ENCODE results near the gene PGPEP1. TPM values are rescaled to one million over a fixed set of nuclear protein-coding genes. Genes with fewer than 3 reads are reported as not detected.
A peak's percentile ranks its signal among the peaks of the same experiment; 100 is the strongest.

PGPEP1 gene
- total RNA-seq, 6 experiments from 2014 or later = 33.0 to 55.5 (median 40.7) TPM

DNA sequence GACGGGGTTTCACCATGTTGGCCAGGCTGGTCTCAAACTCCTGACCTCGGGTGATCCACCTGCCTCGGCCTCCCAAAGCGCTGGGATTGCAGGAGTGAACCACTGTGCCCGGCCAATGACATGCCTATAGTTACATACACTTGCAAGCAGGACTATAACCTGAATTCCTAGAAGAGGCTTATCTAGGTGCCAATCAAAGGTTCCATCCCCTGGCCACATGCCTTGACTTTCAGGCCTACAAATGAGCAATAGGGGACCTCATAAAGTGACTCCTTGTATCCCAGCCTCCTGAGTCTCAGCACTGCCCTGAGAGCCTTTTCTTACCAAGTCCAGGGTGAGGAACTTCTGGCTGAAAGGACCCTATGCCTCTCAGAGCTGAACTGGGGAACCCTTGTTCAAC, 13.6 kb upstream of the PGPEP1 start:
- Histone ChIP-seq H3K4me3 (no peak overlapping the region), H3K4me1 (peaks cover 0 to 24% (median 8%) of the 10 kb centered on the region in 4 donors), H3K27me3 (no peaks in the 10 kb centered on the region), H3K36me3 (no peaks in the 10 kb centered on the region), H3K27ac (no peak overlapping the region), H3K9me3 (no peaks in the 10 kb centered on the region)
- intact Hi-C loops (cut with DNase I) = no loop called here
- DNase-seq (no peak), ATAC-seq (no peak)
- 83% methylated on average over 1 of the region's 5 CpGs for WGBS (ENCODE audit: insufficient coverage, low coverage, low lambda C conversion rate, missing lambda C conversion rate)
- TF ChIP-seq, protein P1, sequence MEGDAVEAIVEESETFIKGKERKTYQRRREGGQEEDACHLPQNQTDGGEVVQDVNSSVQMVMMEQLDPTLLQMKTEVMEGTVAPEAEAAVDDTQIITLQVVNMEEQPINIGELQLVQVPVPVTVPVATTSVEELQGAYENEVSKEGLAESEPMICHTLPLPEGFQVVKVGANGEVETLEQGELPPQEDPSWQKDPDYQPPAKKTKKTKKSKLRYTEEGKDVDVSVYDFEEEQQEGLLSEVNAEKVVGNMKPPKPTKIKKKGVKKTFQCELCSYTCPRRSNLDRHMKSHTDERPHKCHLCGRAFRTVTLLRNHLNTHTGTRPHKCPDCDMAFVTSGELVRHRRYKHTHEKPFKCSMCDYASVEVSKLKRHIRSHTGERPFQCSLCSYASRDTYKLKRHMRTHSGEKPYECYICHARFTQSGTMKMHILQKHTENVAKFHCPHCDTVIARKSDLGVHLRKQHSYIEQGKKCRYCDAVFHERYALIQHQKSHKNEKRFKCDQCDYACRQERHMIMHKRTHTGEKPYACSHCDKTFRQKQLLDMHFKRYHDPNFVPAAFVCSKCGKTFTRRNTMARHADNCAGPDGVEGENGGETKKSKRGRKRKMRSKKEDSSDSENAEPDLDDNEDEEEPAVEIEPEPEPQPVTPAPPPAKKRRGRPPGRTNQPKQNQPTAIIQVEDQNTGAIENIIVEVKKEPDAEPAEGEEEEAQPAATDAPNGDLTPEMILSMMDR (IDR thresholded peaks at IDR 0.05) = no peak
- no peak for TF ChIP-seq POLR2A (IDR thresholded peaks at IDR 0.05)

DNA sequence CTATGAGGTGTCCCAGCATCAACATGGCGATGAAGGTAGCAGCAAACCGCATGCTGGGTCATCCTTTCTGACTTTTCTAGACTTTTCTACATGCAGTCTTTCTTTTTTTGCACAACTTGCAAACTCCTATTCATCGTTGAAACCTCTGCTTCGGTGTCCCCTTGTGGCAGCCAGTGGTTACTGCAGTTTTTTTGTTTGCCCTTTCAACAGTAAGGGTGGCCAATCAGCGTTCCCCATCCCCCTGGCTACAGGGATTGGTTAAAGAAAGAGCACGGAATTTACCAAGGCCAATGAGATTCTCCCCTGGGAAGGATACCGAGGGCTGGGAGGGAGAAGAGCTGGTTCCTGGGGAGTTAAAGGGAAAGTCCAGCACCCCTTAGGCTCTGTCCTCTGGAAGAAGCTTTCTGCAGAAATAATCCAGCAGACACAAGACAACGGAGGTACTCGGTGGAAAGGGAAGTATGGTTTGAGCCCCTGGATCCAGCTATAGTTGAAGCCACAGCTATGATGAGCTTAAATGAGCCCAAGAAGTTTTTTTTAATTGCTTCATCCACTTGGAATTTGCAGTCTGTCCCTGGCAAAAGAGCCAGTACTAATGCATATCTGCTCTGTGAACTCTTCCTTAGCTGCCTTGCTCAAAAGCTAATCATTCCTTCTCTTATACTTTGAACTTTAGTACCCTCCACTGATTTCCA, 11.9 kb upstream of the PGPEP1 start:
- TF ChIP-seq, protein P1 (IDR thresholded peaks at IDR 0.05) = peak; percentile 85 to 99 (median 88)
- peak; percentile 65 for TF ChIP-seq POLR2A (IDR thresholded peaks at IDR 0.05)
- ATAC-seq (peak; percentile 94 to 99 (median 96)), DNase-seq (peak; percentile 83 to 93 (median 87))
- no peaks in the 10 kb centered on the region for H3K36me3 ChIP-seq
- H3K4me3 ChIP-seq = peak overlapping the region; percentile 12 to 25 (median 12)
- H3K9me3 ChIP-seq = no peaks in the 10 kb centered on the region
- H3K27ac ChIP-seq = peak overlapping the region; percentile 21 to 74 (median 44)
- intact Hi-C loops (cut with DNase I) = no loop called here
- peaks cover 0 to 17% (median 4%) of the 10 kb centered on the region in 4 donors for H3K4me1 ChIP-seq
- H3K27me3 ChIP-seq = no peaks in the 10 kb centered on the region
- 2% methylated on average over 9 of the region's 9 CpGs for WGBS (ENCODE audit: insufficient coverage, low coverage, low lambda C conversion rate, missing lambda C conversion rate)

DNA sequence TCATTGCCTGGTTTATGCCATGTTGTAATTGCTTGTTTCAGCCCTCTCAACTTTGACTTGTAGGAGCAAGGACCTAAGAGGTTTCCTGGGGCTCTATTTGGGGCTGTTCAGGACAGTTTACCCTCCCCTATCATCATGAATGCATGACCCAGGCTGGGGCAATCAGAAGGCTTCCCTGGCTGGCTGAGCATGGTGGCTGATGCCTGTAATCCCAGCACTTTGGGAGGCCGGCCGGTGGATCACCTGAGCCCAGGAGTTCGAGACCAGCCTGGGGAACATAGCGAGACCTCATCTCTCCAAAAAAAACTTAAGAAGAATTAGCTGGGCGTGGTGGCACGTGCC, 11.4 kb upstream of the PGPEP1 start:
- intact Hi-C loops (cut with DNase I) = no loop called here
- WGBS (ENCODE audit: insufficient coverage, low coverage, low lambda C conversion rate, missing lambda C conversion rate) = 59% methylated on average over 6 of the region's 6 CpGs
- peaks cover 0 to 12% (median 4%) of the 10 kb centered on the region in 4 donors for H3K4me1 ChIP-seq
- DNase-seq = no peak
- H3K36me3 ChIP-seq = no peaks in the 10 kb centered on the region
- H3K9me3 ChIP-seq = no peaks in the 10 kb centered on the region
- ATAC-seq = no peak
- no peaks in the 10 kb centered on the region for H3K27me3 ChIP-seq
- H3K27ac ChIP-seq = peak overlapping the region; percentile 21 to 74 (median 44)
- TF ChIP-seq, protein P1 (IDR thresholded peaks at IDR 0.05) = no peak
- TF ChIP-seq POLR2A (IDR thresholded peaks at IDR 0.05) = no peak
- peak overlapping the region; percentile 12 to 25 (median 12) for H3K4me3 ChIP-seq

DNA sequence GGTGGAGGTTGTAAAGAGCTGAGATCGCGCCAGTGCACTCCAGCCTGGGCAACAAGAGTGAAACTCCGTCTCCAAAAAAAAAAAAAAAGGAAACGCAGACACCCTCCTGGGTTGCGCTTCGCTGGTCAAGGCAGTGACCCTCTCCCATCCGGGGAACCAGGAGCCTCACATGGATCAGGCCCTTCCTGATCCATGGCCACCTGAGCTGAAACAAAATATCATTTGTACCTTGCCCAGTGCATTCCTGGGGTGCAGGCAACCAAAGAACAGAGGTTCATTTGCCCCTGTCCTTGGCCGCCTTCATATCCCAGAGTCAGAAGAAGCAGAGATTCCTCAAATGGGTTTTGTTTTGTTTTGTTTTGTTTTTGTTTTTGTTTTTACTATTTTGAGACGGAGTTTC, 9.5 kb upstream of the PGPEP1 start:
- intact Hi-C loops (cut with DNase I) = no loop called here

More for the DNA sequence above, 9.5 kb upstream of the PGPEP1 start:
- no peak overlapping the region for H3K27ac ChIP-seq
- H3K9me3 ChIP-seq = no peaks in the 10 kb centered on the region
- DNase-seq (no peak), ATAC-seq (no peak)
- TF ChIP-seq, protein P1 (IDR thresholded peaks at IDR 0.05) = no peak
- no peak for TF ChIP-seq POLR2A (IDR thresholded peaks at IDR 0.05)
- no peaks in the 10 kb centered on the region for H3K36me3 ChIP-seq
- no peak overlapping the region for H3K4me3 ChIP-seq
- peaks cover 0 to 11% (median 4%) of the 10 kb centered on the region in 4 donors for H3K4me1 ChIP-seq
- 57% methylated on average over 4 of the region's 9 CpGs for WGBS (ENCODE audit: insufficient coverage, low coverage, low lambda C conversion rate, missing lambda C conversion rate)
- H3K27me3 ChIP-seq = no peaks in the 10 kb centered on the region

Measured in right lobe of liver (tissue), 6 donors.